Measurements from ENCODE around the gene SHROOM4.
A peak's percentile ranks its signal among the peaks of the same experiment; 100 is the strongest.

SHROOM4 gene

GRCh38 chrX:50614460-50614859 is 199.5 kb downstream of the SHROOM4 start:
- no peak for DNase-seq

GRCh38 chrX:50613846-50614245 is 200.1 kb downstream of the SHROOM4 start:
- no peak for DNase-seq

GRCh38 chrX:50609796-50610195 is 204.2 kb downstream of the SHROOM4 start:
- DNase-seq: no peak

- DNase-seq: no peak
Measured at GRCh38 chrX:50606300-50606950, 207.6 kb downstream of the SHROOM4 start.

GRCh38 chrX:50596056-50596455 is 217.9 kb downstream of the SHROOM4 start:
- no peak for DNase-seq

GRCh38 chrX:50594788-50595187 is 219.2 kb downstream of the SHROOM4 start:
- DNase-seq: no peak

- DNase-seq: no peak
Measured at GRCh38 chrX:50586980-50587379, 227.0 kb downstream of the SHROOM4 start.

GRCh38 chrX:50586407-50586806 is 227.6 kb downstream of the SHROOM4 start:
- no peak for DNase-seq

- no peak for DNase-seq
Measured at GRCh38 chrX:50581405-50581804, 232.6 kb downstream of the SHROOM4 start.

GRCh38 chrX:50579955-50580354 is 234.0 kb downstream of the SHROOM4 start:
- peak; percentile 0 for DNase-seq

GRCh38 chrX:50577326-50577725 is 236.7 kb downstream of the SHROOM4 start:
- DNase-seq: no peak

GRCh38 chrX:50567636-50568035 is 246.4 kb downstream of the SHROOM4 start:
- DNase-seq: no peak

GRCh38 chrX:50565718-50566117 is 248.3 kb downstream of the SHROOM4 start:
- no peak for DNase-seq

All from amniotic stem cell (primary cell).